Measurements from ENCODE around the gene PTPRM.

GRCh38 chr18:7840411-7840810 is 273.3 kb downstream of the PTPRM start:
- TF ChIP-seq POLR2AphosphoS5 (IDR thresholded peaks at IDR 0.05; ENCODE audit: low read depth, low read length) = no peak
- no peak for TF ChIP-seq POLR2A (IDR thresholded peaks at IDR 0.05; ENCODE audit: low read depth, low read length)
- no peak for TF ChIP-seq PAX5 (IDR thresholded peaks at IDR 0.05; ENCODE audit: insufficient read depth, low read length, severe bottlenecking)
- TF ChIP-seq TAF1 (IDR thresholded peaks at IDR 0.05; ENCODE audit: low read depth, low read length) = no peak

Measured in GM12891 (cell line).